Ishikawa (cell line): Measurements from ENCODE around the gene DCC.

Experiments
- CREB1 ChIP-seq: IDR thresholded peaks from 2 replicates; pipeline ENCODE4 v1.6.1; 2012; ENCODE audit warnings: low read depth
- EP300 ChIP-seq: IDR thresholded peaks from 2 replicates; pipeline ENCODE4 v1.6.1; 2012; ENCODE audit warnings: borderline replicate concordance
- NFIC ChIP-seq: IDR thresholded peaks from 2 replicates; pipeline ENCODE4 v1.6.1; 2012
- RAD21 ChIP-seq: IDR thresholded peaks from 2 replicates; pipeline ENCODE4 v1.6.1; 2012; ENCODE audit warnings: low read depth
- REST ChIP-seq: IDR thresholded peaks from 2 replicates; pipeline ENCODE4 v1.6.1; 2012; ENCODE audit warnings: low read depth, mild to moderate bottlenecking
- TAF1 ChIP-seq: IDR thresholded peaks from 2 replicates; pipeline ENCODE4 v1.6.1; 2012; ENCODE audit warnings: low read depth, mild to moderate bottlenecking
- TCF12 ChIP-seq: IDR thresholded peaks from 2 replicates; pipeline ENCODE4 v1.6.1; 2012; ENCODE audit warnings: low read depth
- TEAD4 ChIP-seq: IDR thresholded peaks from 2 replicates; pipeline ENCODE4 v1.6.1; 2012
- YY1 ChIP-seq: IDR thresholded peaks from 2 replicates; pipeline ENCODE4 v1.6.1; 2012; ENCODE audit warnings: low read depth

GRCh38 chr18:53322163-53322562 is 982.2 kb downstream of the DCC start:
- TF ChIP-seq EP300: no peak
- no peak for TF ChIP-seq RAD21
- TF ChIP-seq TEAD4: no peak
- TF ChIP-seq CREB1: no peak
- TF ChIP-seq TCF12: no peak
- TF ChIP-seq TAF1: no peak
- TF ChIP-seq NFIC: no peak
- no peak for TF ChIP-seq REST
- TF ChIP-seq YY1: no peak
